Middle frontal gyrus (tissue), 1 donor: Measurements from ENCODE around the gene USP40.

ENCODE experiments used
- DNase-seq: peaks from one replicate; pipeline ENCODE4 v3.0.0-alpha.2; 2015; ENCODE audit warnings: low spot score; ENCODE audit errors: extremely low spot score

The USP40 gene

GRCh38 chr2:233430651-233431050, 135.9 kb downstream of the USP40 start:
- DNase-seq, result no peak

GRCh38 chr2:233430081-233430480, 136.5 kb downstream of the USP40 start:
- no peak for DNase-seq

GRCh38 chr2:233429175-233429897, 137.2 kb downstream of the USP40 start:
- no peak for DNase-seq

- no peak for DNase-seq
Observed at GRCh38 chr2:233428438-233428837, 138.1 kb downstream of the USP40 start.

- no peak for DNase-seq
Observed at GRCh38 chr2:233428008-233428407, 138.6 kb downstream of the USP40 start.

- DNase-seq, result no peak
Observed at GRCh38 chr2:233426619-233427342, 139.8 kb downstream of the USP40 start.
